ENCODE data around the gene COX17. TPM values are rescaled to one million over a fixed set of nuclear protein-coding genes. Genes with fewer than 3 reads are reported as not detected.

Gene COX17
- total and polyA plus RNA-seq, 5 experiments from 2014 or later: 28.8 to 57.6 (median 53.2) TPM

- no peak overlapping the region for H3K4me3 Mint-ChIP-seq
- H3K9me3 Mint-ChIP-seq: no peaks in the 10 kb centered on the region
- POLR2A ChIA-PET: no interaction called here
- DNase-seq: no peak
- H3K36me3 Mint-ChIP-seq: peaks cover 3 to 19% (median 13%) of the 10 kb centered on the region in 3 donors
- H3K4me1 Mint-ChIP-seq: peaks cover 4 to 14% (median 10%) of the 10 kb centered on the region in 4 donors
- peak overlapping the region in 2 of 10 donors; percentile 25 to 27 for H3K27ac Mint-ChIP-seq
- H3K27me3 Mint-ChIP-seq: no peaks in the 10 kb centered on the region
- ATAC-seq: no peak
These were observed 23.3 kb downstream of the COX17 start for GRCh38 chr3:119653876-119654275.

- H3K9me3 Mint-ChIP-seq: no peaks in the 10 kb centered on the region
- no peak for ATAC-seq
- no peaks in the 10 kb centered on the region for H3K27me3 Mint-ChIP-seq
- no peak overlapping the region for H3K27ac Mint-ChIP-seq
- H3K36me3 Mint-ChIP-seq: peaks cover 3 to 25% (median 25%) of the 10 kb centered on the region in 3 donors
- H3K4me1 Mint-ChIP-seq: peaks cover 2 to 6% (median 6%) of the 10 kb centered on the region in 4 donors
- H3K4me3 Mint-ChIP-seq: no peak overlapping the region
- POLR2A ChIA-PET: no interaction called here
- DNase-seq: no peak
These were observed 24.7 kb downstream of the COX17 start for GRCh38 chr3:119652306-119653033.

- DNase-seq: no peak
- Mint-ChIP-seq H3K4me3 (no peak overlapping the region), H3K9me3 (no peaks in the 10 kb centered on the region), H3K4me1 (peaks cover 0 to 6% (median 1%) of the 10 kb centered on the region in 4 donors), H3K27ac (no peak overlapping the region), H3K36me3 (peaks cover 11 to 48% (median 29%) of the 10 kb centered on the region in 3 donors), H3K27me3 (no peaks in the 10 kb centered on the region)
- POLR2A ChIA-PET: no interaction called here
- no peak for ATAC-seq
These were observed 27.4 kb downstream of the COX17 start for GRCh38 chr3:119649761-119650160.

GRCh38 chr3:119647843-119648575, 29.2 kb downstream of the COX17 start:
- DNase-seq (no peak), ATAC-seq (no peak)
- POLR2A ChIA-PET: no interaction called here
- Mint-ChIP-seq H3K27ac (no peak overlapping the region), H3K9me3 (no peaks in the 10 kb centered on the region), H3K27me3 (no peaks in the 10 kb centered on the region), H3K4me3 (no peak overlapping the region), H3K36me3 (peaks cover 9 to 53% (median 27%) of the 10 kb centered on the region in 3 donors), H3K4me1 (peaks cover 0 to 4% (median 1%) of the 10 kb centered on the region in 4 donors)

GRCh38 chr3:119647171-119647570, 30.0 kb downstream of the COX17 start:
- Mint-ChIP-seq H3K27ac (no peak overlapping the region), H3K9me3 (no peaks in the 10 kb centered on the region), H3K4me1 (peaks cover 0 to 4% (median 1%) of the 10 kb centered on the region in 4 donors), H3K27me3 (no peaks in the 10 kb centered on the region), H3K36me3 (peaks cover 8 to 58% (median 31%) of the 10 kb centered on the region in 3 donors), H3K4me3 (no peak overlapping the region)
- ATAC-seq (no peak), DNase-seq (no peak)
- POLR2A ChIA-PET: no interaction called here

- Mint-ChIP-seq H3K9me3 (no peaks in the 10 kb centered on the region), H3K4me3 (no peak overlapping the region), H3K27ac (no peak overlapping the region), H3K36me3 (peaks cover 13 to 66% (median 32%) of the 10 kb centered on the region in 3 donors), H3K27me3 (no peaks in the 10 kb centered on the region), H3K4me1 (peaks cover 0 to 2% (median 0%) of the 10 kb centered on the region in 4 donors)
- POLR2A ChIA-PET: no interaction called here
- ATAC-seq (no peak), DNase-seq (no peak)
These were observed 31.4 kb downstream of the COX17 start for GRCh38 chr3:119645813-119646212.

GRCh38 chr3:119644481-119644880, 32.7 kb downstream of the COX17 start:
- no peak for DNase-seq
- H3K27me3 Mint-ChIP-seq: no peaks in the 10 kb centered on the region
- no peak overlapping the region for H3K4me3 Mint-ChIP-seq
- POLR2A ChIA-PET: no interaction called here
- H3K27ac Mint-ChIP-seq: no peak overlapping the region
- no peak for ATAC-seq
- no peaks in the 10 kb centered on the region for H3K9me3 Mint-ChIP-seq
- peaks cover 0 to 2% (median 0%) of the 10 kb centered on the region in 4 donors for H3K4me1 Mint-ChIP-seq
- H3K36me3 Mint-ChIP-seq: peaks cover 13 to 69% (median 34%) of the 10 kb centered on the region in 3 donors

- peaks cover 13 to 70% (median 30%) of the 10 kb centered on the region in 3 donors for H3K36me3 Mint-ChIP-seq
- no peaks in the 10 kb centered on the region for H3K9me3 Mint-ChIP-seq
- no peak for ATAC-seq
- POLR2A ChIA-PET: no interaction called here
- H3K27me3 Mint-ChIP-seq: no peaks in the 10 kb centered on the region
- DNase-seq: no peak
- peaks cover 0 to 7% (median 1%) of the 10 kb centered on the region in 4 donors for H3K4me1 Mint-ChIP-seq
- no peak overlapping the region for H3K27ac Mint-ChIP-seq
- H3K4me3 Mint-ChIP-seq: no peak overlapping the region
These were observed 33.7 kb downstream of the COX17 start for GRCh38 chr3:119643528-119643927.

- Mint-ChIP-seq H3K4me1 (peaks cover 0 to 12% (median 4%) of the 10 kb centered on the region in 4 donors), H3K9me3 (no peaks in the 10 kb centered on the region), H3K4me3 (no peak overlapping the region), H3K27me3 (no peaks in the 10 kb centered on the region), H3K27ac (no peak overlapping the region), H3K36me3 (peaks cover 13 to 63% (median 26%) of the 10 kb centered on the region in 3 donors)
- no peak for ATAC-seq
- POLR2A ChIA-PET: no interaction called here
- no peak for DNase-seq
These were observed 34.3 kb downstream of the COX17 start for GRCh38 chr3:119642746-119643473.

- no peak for ATAC-seq
- H3K27ac Mint-ChIP-seq: no peak overlapping the region
- H3K4me3 Mint-ChIP-seq: no peak overlapping the region
- H3K4me1 Mint-ChIP-seq: peaks cover 0 to 16% (median 5%) of the 10 kb centered on the region in 4 donors
- no peaks in the 10 kb centered on the region for H3K27me3 Mint-ChIP-seq
- no peak for DNase-seq
- POLR2A ChIA-PET: interaction anchor here (0.7 kb wide), 2 partner anchors 198 to 389 kb away, joined by 5 to 10 read pairs; no protein-coding TSS in a partner anchor
- H3K9me3 Mint-ChIP-seq: no peaks in the 10 kb centered on the region
- peaks cover 5 to 50% (median 25%) of the 10 kb centered on the region in 3 donors for H3K36me3 Mint-ChIP-seq
These were observed 35.8 kb downstream of the COX17 start for GRCh38 chr3:119641416-119641815.

GRCh38 chr3:119639494-119640350, 37.5 kb downstream of the COX17 start:
- ATAC-seq (no peak), DNase-seq (no peak)
- H3K4me1 Mint-ChIP-seq: peaks cover 0 to 16% (median 5%) of the 10 kb centered on the region in 4 donors
- no peak overlapping the region for H3K27ac Mint-ChIP-seq
- H3K36me3 Mint-ChIP-seq: peaks cover 5 to 34% (median 22%) of the 10 kb centered on the region in 3 donors
- POLR2A ChIA-PET: no interaction called here
- no peaks in the 10 kb centered on the region for H3K27me3 Mint-ChIP-seq
- no peak overlapping the region for H3K4me3 Mint-ChIP-seq
- no peaks in the 10 kb centered on the region for H3K9me3 Mint-ChIP-seq
